22Rv1 (cell line): ENCODE measurements around the gene PRPF31.

Experiments
- H3K27ac ChIP-seq: fragments of 450-650 bp; 2 replicates; pipeline ENCODE4 v1.5.1; 2017
- ZFX ChIP-seq: fragments of 450-650 bp; IDR thresholded peaks from 2 replicates; pipeline ENCODE4 v1.6.1; 2017; ENCODE audit warnings: antibody characterized with exemption, borderline replicate concordance
- TF ChIP-seq, protein P1 (sequence below): fragments of 450-650 bp; IDR thresholded peaks from 2 replicates; pipeline ENCODE4 v1.5.1; 2017; ENCODE audit warnings: mild to moderate bottlenecking

Gene PRPF31

DNA sequence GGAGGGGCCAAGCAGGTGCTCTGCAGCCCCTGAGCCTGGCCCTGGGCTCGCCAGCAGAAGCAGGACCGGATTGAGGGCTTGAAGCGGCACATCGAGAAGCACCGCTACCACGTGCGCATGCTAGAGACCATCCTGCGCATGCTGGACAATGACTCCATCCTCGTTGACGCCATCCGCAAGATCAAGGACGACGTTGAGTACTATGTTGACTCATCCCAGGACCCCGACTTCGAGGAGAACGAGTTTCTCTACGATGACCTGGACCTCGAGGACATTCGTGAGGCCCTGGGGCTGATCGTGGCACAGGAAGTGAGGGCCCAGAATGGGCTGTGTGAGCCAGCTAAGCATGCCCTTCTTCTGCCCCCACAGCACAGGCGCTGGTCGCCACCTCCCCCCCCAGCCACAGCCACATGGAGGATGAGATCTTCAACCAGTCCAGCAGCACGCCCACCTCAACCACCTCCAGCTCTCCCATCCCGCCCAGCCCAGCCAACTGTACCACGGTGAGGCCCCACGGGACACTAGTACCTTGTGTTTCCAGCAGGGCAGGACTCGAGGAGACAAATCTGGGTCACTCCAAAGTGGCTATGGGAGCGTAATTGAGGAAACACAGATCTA, 30.1 kb downstream of the PRPF31 start:
- H3K27ac ChIP-seq: no peak overlapping the region
- TF ChIP-seq, protein P1, sequence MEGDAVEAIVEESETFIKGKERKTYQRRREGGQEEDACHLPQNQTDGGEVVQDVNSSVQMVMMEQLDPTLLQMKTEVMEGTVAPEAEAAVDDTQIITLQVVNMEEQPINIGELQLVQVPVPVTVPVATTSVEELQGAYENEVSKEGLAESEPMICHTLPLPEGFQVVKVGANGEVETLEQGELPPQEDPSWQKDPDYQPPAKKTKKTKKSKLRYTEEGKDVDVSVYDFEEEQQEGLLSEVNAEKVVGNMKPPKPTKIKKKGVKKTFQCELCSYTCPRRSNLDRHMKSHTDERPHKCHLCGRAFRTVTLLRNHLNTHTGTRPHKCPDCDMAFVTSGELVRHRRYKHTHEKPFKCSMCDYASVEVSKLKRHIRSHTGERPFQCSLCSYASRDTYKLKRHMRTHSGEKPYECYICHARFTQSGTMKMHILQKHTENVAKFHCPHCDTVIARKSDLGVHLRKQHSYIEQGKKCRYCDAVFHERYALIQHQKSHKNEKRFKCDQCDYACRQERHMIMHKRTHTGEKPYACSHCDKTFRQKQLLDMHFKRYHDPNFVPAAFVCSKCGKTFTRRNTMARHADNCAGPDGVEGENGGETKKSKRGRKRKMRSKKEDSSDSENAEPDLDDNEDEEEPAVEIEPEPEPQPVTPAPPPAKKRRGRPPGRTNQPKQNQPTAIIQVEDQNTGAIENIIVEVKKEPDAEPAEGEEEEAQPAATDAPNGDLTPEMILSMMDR: no peak
- no peak for TF ChIP-seq ZFX

DNA sequence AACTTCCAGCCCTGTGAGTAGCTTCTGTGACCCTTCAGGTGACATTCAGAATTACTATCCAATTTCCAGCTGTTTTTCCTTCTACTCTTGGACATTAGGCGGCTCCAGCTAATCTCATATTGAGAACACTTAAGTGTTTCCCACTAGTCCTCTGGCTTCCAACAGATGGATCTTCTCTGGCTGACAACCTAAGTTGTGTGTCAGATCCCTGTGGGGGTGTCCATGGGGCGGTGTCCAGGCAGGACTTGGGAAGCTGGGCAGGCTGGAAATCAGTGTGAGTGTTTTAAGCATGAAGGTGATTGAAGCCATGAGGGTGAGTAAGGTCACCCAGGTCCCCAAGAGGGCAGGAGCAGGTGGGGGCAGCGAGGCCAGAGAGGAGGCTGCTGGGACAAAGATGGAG, 32.1 kb downstream of the PRPF31 start:
- TF ChIP-seq ZFX: no peak
- TF ChIP-seq, protein P1: no peak

DNA sequence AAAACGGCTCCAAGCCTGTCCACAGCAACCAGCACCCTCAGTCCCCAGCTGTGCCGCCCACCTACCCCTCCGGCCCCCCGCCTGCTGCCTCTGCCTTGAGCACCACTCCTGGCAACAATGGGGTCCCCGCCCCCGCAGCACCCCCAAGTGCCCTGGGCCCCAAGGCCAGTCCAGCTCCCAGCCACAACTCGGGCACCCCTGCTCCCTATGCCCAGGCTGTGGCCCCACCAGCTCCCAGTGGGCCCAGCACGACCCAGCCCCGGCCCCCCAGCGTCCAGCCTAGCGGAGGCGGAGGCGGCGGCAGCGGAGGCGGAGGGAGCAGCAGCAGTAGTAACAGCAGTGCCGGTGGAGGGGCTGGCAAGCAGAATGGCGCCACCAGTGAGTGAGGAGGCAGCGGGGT, 32.6 kb downstream of the PRPF31 start:
- H3K27ac ChIP-seq: no peak overlapping the region
- no peak for TF ChIP-seq ZFX
- TF ChIP-seq, protein P1: no peak

More for the DNA sequence above, 32.1 kb downstream of the PRPF31 start:
- H3K27ac ChIP-seq: no peak overlapping the region

DNA sequence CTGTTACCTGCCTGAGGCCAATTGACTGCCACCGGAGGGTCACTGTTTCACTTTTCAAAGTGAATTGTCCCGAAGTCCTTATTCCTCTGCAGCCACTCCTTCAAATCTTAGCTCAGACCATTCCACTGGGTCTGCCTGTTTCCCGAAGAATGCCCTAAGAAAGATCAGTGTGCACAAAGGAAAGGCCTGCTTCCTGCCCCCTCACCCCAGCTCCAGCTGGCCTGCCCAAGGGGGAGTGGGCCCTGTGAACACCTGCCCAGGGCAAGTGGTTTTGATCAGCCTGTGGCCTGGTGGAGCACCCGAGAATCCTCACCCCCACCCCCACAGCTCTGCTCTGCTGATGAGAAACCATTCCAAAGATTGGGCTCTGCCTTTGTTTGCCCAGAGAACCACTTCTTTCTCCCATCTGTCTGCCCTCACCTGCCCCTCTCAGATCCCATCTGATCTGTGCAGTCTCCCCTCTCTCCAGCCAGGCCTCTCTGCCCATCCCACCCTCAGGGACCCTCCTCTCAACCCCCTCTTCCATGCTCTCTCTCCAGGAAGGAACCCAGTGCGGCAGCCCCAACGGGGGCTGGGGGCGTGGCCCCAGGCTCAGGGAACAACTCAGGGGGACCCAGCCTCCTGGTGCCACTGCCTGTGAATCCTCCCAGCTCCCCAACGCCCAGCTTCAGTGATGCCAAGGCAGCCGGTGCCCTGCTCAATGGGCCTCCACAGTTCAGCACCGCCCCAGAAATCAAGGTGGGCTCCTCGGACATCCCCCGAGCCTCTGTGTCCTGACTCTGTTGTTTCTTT, 33.7 kb downstream of the PRPF31 start:
- TF ChIP-seq, protein P1: no peak
- TF ChIP-seq ZFX: no peak
- no peak overlapping the region for H3K27ac ChIP-seq

DNA sequence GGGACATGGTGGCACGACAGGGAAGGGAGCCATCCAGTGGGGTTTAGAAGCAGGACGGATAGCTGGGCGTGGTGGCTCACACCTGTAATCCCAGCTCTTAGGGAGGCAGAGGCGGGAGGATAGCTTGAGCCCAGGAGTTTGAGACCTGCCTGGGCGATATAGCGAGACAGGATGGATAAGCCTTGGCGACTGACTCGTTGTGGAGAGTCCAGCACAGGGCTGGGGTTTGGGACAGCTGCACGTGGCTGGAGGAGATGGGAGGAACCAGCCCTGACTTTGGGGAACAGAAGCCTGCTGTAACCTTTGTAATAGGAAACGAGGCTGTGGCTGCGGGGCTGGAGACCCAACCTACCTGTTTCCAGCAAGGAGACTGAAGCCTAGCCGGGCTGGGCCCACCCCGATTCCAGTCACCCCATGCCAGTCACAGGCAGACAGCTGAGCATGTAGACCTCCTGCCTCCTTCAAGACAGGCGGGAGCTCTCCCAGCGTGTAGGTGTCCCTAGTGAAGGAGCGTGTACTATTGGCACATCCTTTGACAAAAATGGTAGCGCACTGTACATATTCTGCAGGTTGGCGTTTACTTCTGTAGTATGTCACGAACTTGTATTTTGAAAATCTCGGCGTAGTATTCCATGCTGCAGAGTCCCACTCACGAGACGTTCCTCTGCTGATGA, 35.9 kb downstream of the PRPF31 start:
- H3K27ac ChIP-seq: no peak overlapping the region
- TF ChIP-seq, protein P1: no peak
- no peak for TF ChIP-seq ZFX

DNA sequence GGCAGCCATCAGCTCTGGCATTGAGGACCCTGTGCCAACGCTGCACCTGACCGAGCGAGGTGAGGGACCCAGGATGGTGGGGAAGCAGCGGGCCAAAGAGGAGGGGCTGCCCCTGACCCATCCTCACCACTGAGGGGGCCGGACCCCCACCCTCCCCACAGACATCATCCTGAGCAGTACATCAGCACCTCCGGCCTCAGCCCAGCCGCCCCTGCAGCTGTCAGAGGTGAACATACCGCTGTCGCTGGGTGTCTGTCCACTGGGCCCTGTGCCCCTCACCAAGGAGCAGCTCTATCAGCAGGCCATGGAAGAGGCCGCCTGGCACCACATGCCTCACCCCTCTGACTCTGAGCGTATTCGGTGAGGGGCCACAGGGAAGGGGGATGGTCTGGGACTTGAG, 36.7 kb downstream of the PRPF31 start:
- TF ChIP-seq, protein P1: no peak
- TF ChIP-seq ZFX: no peak
- H3K27ac ChIP-seq: no peak overlapping the region
